HG02642 (cell line): ENCODE data around the gene TEKTIP1.
"Not testable (repeated sequence)": the region's sequence is repeated elsewhere in the genome, so short reads cannot be mapped to it uniquely, and the experiment has no call there.

Source experiments
- ATAC-seq: cut with Tn5 transposase; IDR thresholded peaks from one replicate; pipeline ENCODE4 v1.9.1; 2021; ENCODE audit warnings: mild to moderate bottlenecking; ENCODE audit not compliant: unreplicated experiment, poor library complexity

The TEKTIP1 gene

GRCh38 chr19:3507371-3508120, 31.4 kb upstream of the TEKTIP1 start:
- no peak for ATAC-seq

GRCh38 chr19:3508121-3508661, 30.8 kb upstream of the TEKTIP1 start:
- not testable (repeated sequence) for ATAC-seq

GRCh38 chr19:3508771-3509535, 30.0 kb upstream of the TEKTIP1 start:
- no peak for ATAC-seq

GRCh38 chr19:3509566-3509989, 29.4 kb upstream of the TEKTIP1 start:
- no peak for ATAC-seq

- ATAC-seq, result no peak
These were observed 28.2 kb upstream of the TEKTIP1 start for GRCh38 chr19:3510727-3511126.

- no peak for ATAC-seq
These were observed 27.3 kb upstream of the TEKTIP1 start for GRCh38 chr19:3511506-3512251.

GRCh38 chr19:3512562-3513228, 26.3 kb upstream of the TEKTIP1 start:
- no peak for ATAC-seq

- no peak for ATAC-seq
These were observed 25.5 kb upstream of the TEKTIP1 start for GRCh38 chr19:3513229-3514140.

- no peak for ATAC-seq
These were observed 24.0 kb upstream of the TEKTIP1 start for GRCh38 chr19:3514930-3515329.

- ATAC-seq, result no peak
These were observed 23.0 kb upstream of the TEKTIP1 start for GRCh38 chr19:3515891-3516422.

GRCh38 chr19:3516675-3517207, 22.2 kb upstream of the TEKTIP1 start:
- ATAC-seq, result no peak

- no peak for ATAC-seq
These were observed 21.3 kb upstream of the TEKTIP1 start for GRCh38 chr19:3517638-3518037.

GRCh38 chr19:3518255-3518654, 20.7 kb upstream of the TEKTIP1 start:
- ATAC-seq, result no peak

- no peak for ATAC-seq
These were observed 20.3 kb upstream of the TEKTIP1 start for GRCh38 chr19:3518659-3519058.

GRCh38 chr19:3519126-3519525, 19.8 kb upstream of the TEKTIP1 start:
- ATAC-seq, result no peak

- ATAC-seq, result no peak
These were observed 18.5 kb upstream of the TEKTIP1 start for GRCh38 chr19:3520166-3521103.

- no peak for ATAC-seq
These were observed 17.9 kb upstream of the TEKTIP1 start for GRCh38 chr19:3521104-3521445.
